Neuron (in vitro differentiated cells): ENCODE data around the gene LAMTOR2.
A peak's percentile ranks its signal among the peaks of the same experiment; 100 is the strongest.
"Not testable (repeated sequence)": the region's sequence is repeated elsewhere in the genome, so short reads cannot be mapped to it uniquely, and the experiment has no call there.

Experiments used
- H2AFZ ChIP-seq: one replicate; pipeline ENCODE4 v1.6.1; 2013; ENCODE audit warnings: low read depth, mild to moderate bottlenecking, inconsistent platforms, low read length, moderate library complexity
- H3K27me3 ChIP-seq: one replicate; pipeline ENCODE4 v1.6.1; 2013; ENCODE audit warnings: low read length; ENCODE audit not compliant: insufficient read depth
- H3K36me3 ChIP-seq: one replicate; pipeline ENCODE4 v1.6.1; 2013; ENCODE audit warnings: low read length; ENCODE audit not compliant: insufficient read depth
- H3K4me1 ChIP-seq: one replicate; pipeline ENCODE4 v1.6.1; 2013; ENCODE audit warnings: low read length; ENCODE audit not compliant: insufficient read depth
- H3K4me3 ChIP-seq: 2 replicates; pipeline ENCODE4 v1.5.1; 2013; ENCODE audit warnings: mild to moderate bottlenecking, low read length, moderate library complexity
- H3K9me3 ChIP-seq: one replicate; pipeline ENCODE4 v1.6.1; 2013; ENCODE audit warnings: low read length

The LAMTOR2 gene

DNA sequence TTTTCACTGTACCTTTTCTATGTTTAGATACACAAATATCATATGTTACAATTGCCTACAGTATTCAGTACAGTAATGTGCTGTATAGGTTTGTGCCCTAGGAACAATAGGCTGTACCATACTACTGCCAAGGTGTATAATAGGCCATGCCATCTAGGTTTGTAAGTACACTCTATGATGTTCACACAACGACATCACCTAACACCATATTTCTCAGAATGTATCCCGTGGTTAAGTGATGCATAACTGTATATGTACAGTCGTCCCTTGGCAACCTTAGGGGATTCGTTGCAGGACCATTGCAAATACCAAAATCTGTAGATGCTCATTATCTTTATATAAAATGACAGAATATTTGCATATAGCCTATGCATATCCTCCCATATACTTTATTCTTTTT, 28.0 kb upstream of the LAMTOR2 start:
- no peak overlapping the region for H3K4me3 ChIP-seq
- no peak overlapping the region for H2AFZ ChIP-seq
- no peaks in the 10 kb centered on the region for H3K9me3 ChIP-seq
- H3K36me3 ChIP-seq: no peaks in the 10 kb centered on the region
- no peaks in the 10 kb centered on the region for H3K27me3 ChIP-seq
- H3K4me1 ChIP-seq: no peaks in the 10 kb centered on the region

GRCh38 chr1:156033011-156033410, 21.6 kb upstream of the LAMTOR2 start:
- no peaks in the 10 kb centered on the region for H3K27me3 ChIP-seq
- no peak overlapping the region for H3K4me3 ChIP-seq
- H3K36me3 ChIP-seq: peaks cover 16% of the 10 kb centered on the region
- H3K9me3 ChIP-seq: no peaks in the 10 kb centered on the region
- H3K4me1 ChIP-seq: no peaks in the 10 kb centered on the region
- no peak overlapping the region for H2AFZ ChIP-seq

DNA sequence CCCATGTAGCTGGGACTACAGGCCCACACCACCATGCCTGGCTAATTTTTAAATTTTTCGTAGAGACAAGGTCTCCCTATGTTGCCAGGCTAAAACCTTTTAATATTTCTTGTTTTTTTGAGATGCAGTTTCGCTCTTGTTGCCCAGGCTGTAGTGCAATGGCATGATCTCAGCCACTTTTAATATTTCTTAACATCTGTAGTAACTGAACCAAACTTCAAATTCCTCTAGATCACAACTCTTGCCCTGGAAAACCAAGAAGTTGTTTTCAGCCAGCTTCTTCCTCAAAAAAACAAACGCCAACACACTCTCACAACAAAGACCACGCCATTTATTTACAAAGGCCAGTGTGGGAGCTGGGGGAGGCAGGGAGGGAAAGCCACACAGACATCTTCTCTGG, 19.6 kb upstream of the LAMTOR2 start:
- H2AFZ ChIP-seq, H3K4me3 ChIP-seq, H3K27me3 ChIP-seq, H3K4me1 ChIP-seq, H3K9me3 ChIP-seq: not testable (repeated sequence)
- peaks cover 27% of the 10 kb centered on the region for H3K36me3 ChIP-seq

GRCh38 chr1:156042828-156043227, 11.8 kb upstream of the LAMTOR2 start:
- H3K36me3 ChIP-seq: peaks cover 64% of the 10 kb centered on the region
- H3K27me3 ChIP-seq: no peaks in the 10 kb centered on the region
- H3K9me3 ChIP-seq: no peaks in the 10 kb centered on the region
- H3K4me1 ChIP-seq: no peaks in the 10 kb centered on the region
- no peak overlapping the region for H2AFZ ChIP-seq
- H3K4me3 ChIP-seq: no peak overlapping the region

DNA sequence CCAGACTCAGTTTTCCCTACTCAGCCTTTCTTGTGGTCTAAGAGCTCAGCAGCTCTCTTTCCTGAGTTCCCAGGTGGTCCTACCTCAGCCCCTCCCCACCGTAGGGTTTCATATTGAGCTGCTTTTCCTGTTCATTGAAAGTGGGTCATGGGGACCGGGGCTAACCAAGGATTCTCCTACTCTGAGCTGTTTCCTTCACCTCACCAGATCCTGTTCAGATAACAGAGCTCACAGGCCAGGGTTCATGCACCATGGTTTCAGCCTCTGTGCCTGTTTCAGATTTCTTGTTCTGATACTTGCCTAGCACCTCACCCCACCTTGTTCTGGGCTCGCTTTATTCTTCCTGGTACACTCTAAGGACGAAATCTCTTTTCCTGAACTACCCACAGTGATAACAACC, 9.5 kb upstream of the LAMTOR2 start:
- Histone ChIP-seq H3K9me3 (no peaks in the 10 kb centered on the region), H3K4me1 (no peaks in the 10 kb centered on the region), H3K27me3 (no peaks in the 10 kb centered on the region), H3K36me3 (peaks cover 72% of the 10 kb centered on the region), H3K4me3 (no peak overlapping the region), H2AFZ (no peak overlapping the region)

DNA sequence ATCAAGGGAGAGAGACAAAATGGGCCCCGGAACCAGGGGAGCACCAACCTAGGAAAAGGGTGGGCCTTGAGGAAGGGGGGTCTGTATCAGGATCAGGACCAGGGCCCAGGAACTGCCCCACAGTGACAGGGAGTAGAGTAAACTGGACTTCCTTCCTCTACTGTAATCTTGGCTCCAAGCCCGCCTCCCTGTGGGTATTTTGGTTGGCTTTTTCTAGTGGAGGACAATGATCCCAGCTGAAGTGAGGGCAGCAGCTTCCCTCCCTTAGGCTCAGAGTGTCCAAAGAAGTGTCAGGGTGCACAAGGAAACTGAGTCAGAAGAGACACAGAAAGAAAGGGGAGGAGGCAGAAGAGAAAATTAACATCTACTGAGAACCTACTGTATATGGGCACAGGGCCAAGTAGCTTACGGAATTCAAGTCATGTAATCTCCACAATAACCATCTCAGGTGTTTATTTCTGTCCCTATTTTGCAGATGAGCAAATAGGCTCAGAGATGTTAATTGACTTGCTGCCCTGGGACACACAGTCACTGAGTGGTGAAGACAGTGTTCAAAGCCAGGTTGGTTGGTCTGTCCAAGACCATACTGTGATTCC, 5.8 kb upstream of the LAMTOR2 start:
- H2AFZ ChIP-seq: no peak overlapping the region
- no peaks in the 10 kb centered on the region for H3K27me3 ChIP-seq
- peaks cover 53% of the 10 kb centered on the region for H3K36me3 ChIP-seq
- H3K4me1 ChIP-seq: peaks cover 3% of the 10 kb centered on the region
- no peak overlapping the region for H3K4me3 ChIP-seq
- no peaks in the 10 kb centered on the region for H3K9me3 ChIP-seq

DNA sequence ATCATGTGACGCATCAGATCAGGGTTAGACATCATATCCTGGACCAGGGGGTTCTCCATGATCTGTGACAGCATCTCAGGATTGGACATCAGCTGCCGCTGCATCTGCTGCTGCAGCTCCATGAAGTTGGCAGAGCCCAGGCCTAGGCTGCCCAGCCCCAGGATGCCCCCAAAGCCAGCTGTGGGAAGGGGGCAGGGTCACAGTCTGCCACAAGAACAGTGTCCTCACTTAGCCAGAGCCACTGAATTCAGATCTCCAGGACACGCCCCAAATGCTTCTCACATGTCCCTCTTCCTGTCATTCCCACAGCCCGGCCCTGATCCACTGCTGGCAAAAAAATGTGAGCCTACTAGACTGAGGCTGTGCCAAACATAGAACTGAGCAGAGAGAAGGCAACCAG, 4.2 kb upstream of the LAMTOR2 start:
- no peaks in the 10 kb centered on the region for H3K9me3 ChIP-seq
- H3K4me1 ChIP-seq: peaks cover 6% of the 10 kb centered on the region
- H3K4me3 ChIP-seq: no peak overlapping the region
- H3K27me3 ChIP-seq: no peaks in the 10 kb centered on the region
- H3K36me3 ChIP-seq: peaks cover 39% of the 10 kb centered on the region
- no peak overlapping the region for H2AFZ ChIP-seq

DNA sequence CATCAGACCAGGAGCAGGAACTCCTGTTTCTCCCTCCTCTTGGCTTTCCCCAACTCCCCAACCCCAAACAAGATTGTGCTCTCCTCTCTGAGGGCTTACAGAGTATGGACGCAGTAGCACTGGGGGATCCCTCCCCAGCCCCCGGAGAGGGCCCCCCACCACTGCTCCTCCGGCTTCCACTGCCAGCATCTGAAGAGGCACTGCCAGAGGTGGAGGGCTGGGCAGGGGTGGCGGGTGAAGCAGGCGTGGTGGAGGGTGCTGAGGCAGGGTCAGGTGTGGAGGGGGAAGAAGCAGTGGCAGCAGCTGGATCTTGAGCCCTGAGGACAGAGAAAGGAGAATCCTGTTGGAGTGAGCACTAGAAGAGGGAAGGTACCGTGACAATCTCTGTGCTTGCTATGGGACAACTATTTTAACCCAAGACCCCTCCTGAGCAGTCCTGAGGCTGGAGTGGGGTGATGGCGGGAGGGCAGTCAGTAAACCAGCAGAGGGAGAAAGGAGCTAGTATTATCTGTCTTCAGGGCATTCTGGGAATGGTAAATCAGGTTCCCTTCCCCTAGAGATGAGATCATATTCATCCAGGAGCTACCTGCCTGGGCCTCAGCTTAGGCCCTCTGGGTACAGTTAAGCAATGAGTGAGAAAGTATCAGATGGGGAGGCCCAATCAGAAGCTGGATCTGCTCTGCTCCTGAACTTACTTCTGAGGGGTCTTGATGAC, 3.4 kb upstream of the LAMTOR2 start:
- Histone ChIP-seq H3K36me3 (peaks cover 37% of the 10 kb centered on the region), H3K4me3 (no peak overlapping the region), H2AFZ (no peak overlapping the region)

GRCh38 chr1:156052862-156053767, 1.5 kb upstream of the LAMTOR2 start:
- Histone ChIP-seq H3K27me3 (no peaks in the 10 kb centered on the region), H3K9me3 (no peaks in the 10 kb centered on the region), H3K36me3 (peaks cover 35% of the 10 kb centered on the region), H2AFZ (no peak overlapping the region), H3K4me3 (peak overlapping the region; percentile 75), H3K4me1 (peaks cover 10% of the 10 kb centered on the region)

More for the DNA sequence above, 3.4 kb upstream of the LAMTOR2 start:
- Histone ChIP-seq H3K9me3 (no peaks in the 10 kb centered on the region), H3K27me3 (no peaks in the 10 kb centered on the region), H3K4me1 (peaks cover 10% of the 10 kb centered on the region)

- peak within 1 kb of the TSS; percentile 78 for H2AFZ ChIP-seq
- H3K36me3 ChIP-seq: peaks cover 28% of the 10 kb centered on the region
These were observed 648 bp upstream of the LAMTOR2 start, which contains the start of gene UBQLN4 for GRCh38 chr1:156053768-156054499. TSS of gene UBQLN4 (minus strand) at chr1:156053798. CDS start at chr1:156053701, 97 bp downstream.

DNA sequence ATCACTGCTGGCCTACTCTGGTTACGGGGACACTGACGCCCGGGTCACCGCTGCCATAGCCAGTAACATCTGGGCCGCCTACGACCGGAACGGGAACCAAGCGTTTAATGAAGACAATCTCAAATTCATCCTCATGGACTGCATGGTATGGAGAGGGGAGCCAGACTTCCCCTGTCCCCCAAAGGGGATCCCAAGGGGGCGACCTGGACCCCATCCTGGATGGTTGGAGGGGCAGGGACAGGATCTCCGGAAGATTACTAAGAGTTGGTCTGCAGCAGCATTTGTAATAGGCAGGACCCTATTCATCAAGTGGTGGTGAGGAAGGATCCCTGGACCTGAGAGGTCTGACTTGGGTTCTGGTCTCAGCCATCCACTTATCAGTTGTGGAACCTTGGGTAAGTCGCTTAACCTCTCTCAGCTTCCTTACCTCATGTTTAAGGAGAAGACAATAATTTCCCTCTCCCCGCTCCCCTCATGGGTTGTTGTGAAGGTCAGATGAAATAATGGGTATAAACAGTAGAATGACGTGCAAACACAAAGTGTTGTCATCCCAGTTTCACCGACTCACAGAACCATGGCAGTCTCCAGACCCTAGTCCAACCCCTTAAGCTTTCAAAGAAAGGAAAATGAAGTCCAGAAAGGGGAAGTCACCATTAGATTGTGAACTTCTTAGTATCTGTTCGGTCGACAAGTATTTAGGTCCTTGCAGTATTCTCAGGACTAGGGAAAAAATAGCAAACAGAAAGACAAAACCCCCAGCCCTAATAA, 883 bp downstream of the LAMTOR2 start:
- H3K4me1 ChIP-seq: peaks cover 10% of the 10 kb centered on the region
- H2AFZ ChIP-seq: peak overlapping the region; percentile 78
- peaks cover 14% of the 10 kb centered on the region for H3K36me3 ChIP-seq
- no peaks in the 10 kb centered on the region for H3K9me3 ChIP-seq
- H3K27me3 ChIP-seq: no peaks in the 10 kb centered on the region
- peak overlapping the region; percentile 78 for H3K4me3 ChIP-seq

More at GRCh38 chr1:156053768-156054499, 648 bp upstream of the LAMTOR2 start, which contains the start of gene UBQLN4:
- peak within 1 kb of the TSS; percentile 78 for H3K4me3 ChIP-seq
- H3K4me1 ChIP-seq: peaks cover 10% of the 10 kb centered on the region
- no peaks in the 10 kb centered on the region for H3K9me3 ChIP-seq
- H3K27me3 ChIP-seq: no peaks in the 10 kb centered on the region

- H3K36me3 ChIP-seq: peaks cover 7% of the 10 kb centered on the region
- H3K27me3 ChIP-seq: no peaks in the 10 kb centered on the region
- H2AFZ ChIP-seq: no peak overlapping the region
- H3K4me1 ChIP-seq: peaks cover 15% of the 10 kb centered on the region
- no peaks in the 10 kb centered on the region for H3K9me3 ChIP-seq
- H3K4me3 ChIP-seq: no peak overlapping the region
These were observed 1.8 kb downstream of the LAMTOR2 start for GRCh38 chr1:156056326-156056849.
